Uterus (tissue), 2 donors: Measurements from ENCODE around the gene FANCB.

Source experiments
- POLR2A ChIP-seq, 2 donors: fragments of 450-650 bp; IDR thresholded peaks; one replicate each; pipeline ENCODE4 v1.6.1; 2016; ENCODE audit warnings: antibody characterized with exemption in 2 of 2, mild to moderate bottlenecking in 1 of 2, moderate library complexity in 1 of 2
- TF ChIP-seq, protein P1 (sequence below), 4 experiments: fragments of 200-600 bp in 2 of 4; fragments of 450-650 bp in 2 of 4; sonication (generic) in 2 of 4; IDR thresholded peaks; one replicate each; pipeline ENCODE4 v1.5.1; 2016 to 2019; ENCODE audit warnings: antibody characterized with exemption in 4 of 4, mild to moderate bottlenecking in 2 of 4, moderate library complexity in 1 of 4

GRCh38 chrX:14864631-14865030 lies 8.2 kb downstream of the FANCB start:
- TF ChIP-seq, protein P1, sequence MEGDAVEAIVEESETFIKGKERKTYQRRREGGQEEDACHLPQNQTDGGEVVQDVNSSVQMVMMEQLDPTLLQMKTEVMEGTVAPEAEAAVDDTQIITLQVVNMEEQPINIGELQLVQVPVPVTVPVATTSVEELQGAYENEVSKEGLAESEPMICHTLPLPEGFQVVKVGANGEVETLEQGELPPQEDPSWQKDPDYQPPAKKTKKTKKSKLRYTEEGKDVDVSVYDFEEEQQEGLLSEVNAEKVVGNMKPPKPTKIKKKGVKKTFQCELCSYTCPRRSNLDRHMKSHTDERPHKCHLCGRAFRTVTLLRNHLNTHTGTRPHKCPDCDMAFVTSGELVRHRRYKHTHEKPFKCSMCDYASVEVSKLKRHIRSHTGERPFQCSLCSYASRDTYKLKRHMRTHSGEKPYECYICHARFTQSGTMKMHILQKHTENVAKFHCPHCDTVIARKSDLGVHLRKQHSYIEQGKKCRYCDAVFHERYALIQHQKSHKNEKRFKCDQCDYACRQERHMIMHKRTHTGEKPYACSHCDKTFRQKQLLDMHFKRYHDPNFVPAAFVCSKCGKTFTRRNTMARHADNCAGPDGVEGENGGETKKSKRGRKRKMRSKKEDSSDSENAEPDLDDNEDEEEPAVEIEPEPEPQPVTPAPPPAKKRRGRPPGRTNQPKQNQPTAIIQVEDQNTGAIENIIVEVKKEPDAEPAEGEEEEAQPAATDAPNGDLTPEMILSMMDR (IDR thresholded peaks at IDR 0.05) = no peak
- no peak for TF ChIP-seq POLR2A (IDR thresholded peaks at IDR 0.05)
